Suprapubic skin (tissue), 4 donors: ENCODE results near the gene CLVS2. TPM values are rescaled to one million over a fixed set of nuclear protein-coding genes. Genes with fewer than 3 reads are reported as not detected.

Source experiments
- DNase-seq, 2 donors: peaks; one replicate each; pipeline ENCODE4 v3.0.0-alpha.2; 2019; ENCODE audit warnings: low spot score in 2 of 2
- H3K27ac ChIP-seq: fragments of 200-600 bp; sonication (generic); one replicate; pipeline ENCODE4 v1.5.1; 2019
- H3K27me3 ChIP-seq: fragments of 200-600 bp; sonication (generic); one replicate; pipeline ENCODE4 v1.5.1; 2019
- H3K36me3 ChIP-seq: fragments of 200-600 bp; sonication (generic); one replicate; pipeline ENCODE4 v1.5.1; 2019
- H3K4me1 ChIP-seq: fragments of 200-600 bp; sonication (generic); one replicate; pipeline ENCODE4 v1.5.1; 2019
- H3K4me3 ChIP-seq: fragments of 200-600 bp; sonication (generic); one replicate; pipeline ENCODE4 v1.5.1; 2019; ENCODE audit warnings: mild to moderate bottlenecking
- H3K9me3 ChIP-seq: fragments of 200-600 bp; sonication (generic); one replicate; pipeline ENCODE4 v1.5.1; 2019
- CTCF ChIP-seq, 2 donors: fragments of 200-600 bp in 1 of 2; fragments of 450-650 bp in 1 of 2; sonication (generic) in 1 of 2; IDR thresholded peaks; one replicate each; pipeline ENCODE4 v1.5.1; 2016 to 2019; ENCODE audit warnings: antibody characterized with exemption in 2 of 2, mild to moderate bottlenecking in 1 of 2, moderate library complexity in 1 of 2
- EP300 ChIP-seq: sonication (generic); formaldehyde crosslinking; IDR thresholded peaks from one replicate; pipeline ENCODE4 v1.6.1; 2017; ENCODE audit warnings: antibody characterized with exemption
- POLR2A ChIP-seq, 2 donors: fragments of 450-650 bp; IDR thresholded peaks; one replicate each; pipeline ENCODE4 v1.6.1; 2017; ENCODE audit warnings: antibody characterized with exemption in 2 of 2, mild to moderate bottlenecking in 2 of 2, moderate library complexity in 2 of 2
- POLR2AphosphoS5 ChIP-seq, 3 donors: sonication (generic); formaldehyde crosslinking; IDR thresholded peaks; one replicate each; pipeline ENCODE4 v1.6.1; 2017; ENCODE audit warnings: antibody characterized with exemption in 3 of 3
- WGBS: methylation state at CpG from one replicate; pipeline ENCODE4 v1.1.5; 2018; 5-methylcytosine and 5-hydroxymethylcytosine counted together
- total RNA-seq, 4 donors: library from RNA; depleted of rRNA; stranded (reverse); fragments of >200 nt; gene quantifications; one replicate each; pipeline ENCODE4 v1.1.0, GENCODE V29; 2016

The CLVS2 gene
- total RNA-seq, 4 donors from 2014 or later, result 0.15 to 0.64 (median 0.46) TPM

- H3K9me3 ChIP-seq, result no peaks in the 10 kb centered on the region
- 91% methylated on average over 3 of the region's 3 CpGs for WGBS
- H3K4me3 ChIP-seq, result no peak overlapping the region
- no peaks in the 10 kb centered on the region for H3K27me3 ChIP-seq
- no peaks in the 10 kb centered on the region for H3K36me3 ChIP-seq
- no peak for DNase-seq
- no peak overlapping the region for H3K27ac ChIP-seq
- TF ChIP-seq POLR2A (IDR thresholded peaks at IDR 0.05) (no peak), CTCF (IDR thresholded peaks at IDR 0.05) (no peak), EP300 (no peak), POLR2AphosphoS5 (IDR thresholded peaks at IDR 0.05) (no peak)
- H3K4me1 ChIP-seq, result no peaks in the 10 kb centered on the region
These were observed 43.4 kb downstream of the CLVS2 start for GRCh38 chr6:123039431-123039830.

GRCh38 chr6:123042401-123042800 is 46.4 kb downstream of the CLVS2 start:
- 42% methylated on average over 2 of the region's 2 CpGs for WGBS
- no peak for TF ChIP-seq EP300
- no peak for TF ChIP-seq CTCF (IDR thresholded peaks at IDR 0.05)
- TF ChIP-seq POLR2AphosphoS5 (IDR thresholded peaks at IDR 0.05), result no peak
- no peak for TF ChIP-seq POLR2A (IDR thresholded peaks at IDR 0.05)

GRCh38 chr6:123044341-123044860 is 48.4 kb downstream of the CLVS2 start:
- Histone ChIP-seq H3K27me3 (no peaks in the 10 kb centered on the region), H3K27ac (no peak overlapping the region), H3K36me3 (no peaks in the 10 kb centered on the region), H3K4me1 (no peaks in the 10 kb centered on the region), H3K9me3 (no peaks in the 10 kb centered on the region), H3K4me3 (no peak overlapping the region)
- 84% methylated on average over 3 of the region's 3 CpGs for WGBS
- no peak for TF ChIP-seq EP300
- TF ChIP-seq POLR2AphosphoS5 (IDR thresholded peaks at IDR 0.05), result no peak
- no peak for TF ChIP-seq POLR2A (IDR thresholded peaks at IDR 0.05)
- TF ChIP-seq CTCF (IDR thresholded peaks at IDR 0.05), result no peak
- no peak for DNase-seq

More at GRCh38 chr6:123042401-123042800, 46.4 kb downstream of the CLVS2 start:
- Histone ChIP-seq H3K4me3 (no peak overlapping the region), H3K27me3 (no peaks in the 10 kb centered on the region), H3K4me1 (no peaks in the 10 kb centered on the region), H3K27ac (no peak overlapping the region), H3K36me3 (no peaks in the 10 kb centered on the region), H3K9me3 (no peaks in the 10 kb centered on the region)
- DNase-seq, result no peak

- Histone ChIP-seq H3K4me3 (no peak overlapping the region), H3K9me3 (no peaks in the 10 kb centered on the region), H3K36me3 (no peaks in the 10 kb centered on the region), H3K4me1 (no peaks in the 10 kb centered on the region), H3K27ac (no peak overlapping the region), H3K27me3 (no peaks in the 10 kb centered on the region)
- 69% methylated on average over 8 of the region's 8 CpGs for WGBS
- DNase-seq, result no peak
- TF ChIP-seq POLR2AphosphoS5 (IDR thresholded peaks at IDR 0.05), result no peak
- TF ChIP-seq EP300, result no peak
- no peak for TF ChIP-seq CTCF (IDR thresholded peaks at IDR 0.05)
- no peak for TF ChIP-seq POLR2A (IDR thresholded peaks at IDR 0.05)
These were observed 57.7 kb downstream of the CLVS2 start for GRCh38 chr6:123053602-123054225.

GRCh38 chr6:123055256-123055655 is 59.2 kb downstream of the CLVS2 start:
- no peak overlapping the region for H3K4me3 ChIP-seq
- no peaks in the 10 kb centered on the region for H3K27me3 ChIP-seq
- H3K27ac ChIP-seq, result no peak overlapping the region
- 82% methylated on average over 1 of the region's 1 CpG for WGBS
- H3K9me3 ChIP-seq, result no peaks in the 10 kb centered on the region
- H3K36me3 ChIP-seq, result no peaks in the 10 kb centered on the region
- TF ChIP-seq POLR2A (IDR thresholded peaks at IDR 0.05) (no peak), POLR2AphosphoS5 (IDR thresholded peaks at IDR 0.05) (no peak), EP300 (no peak), CTCF (IDR thresholded peaks at IDR 0.05) (no peak)
- H3K4me1 ChIP-seq, result no peaks in the 10 kb centered on the region
- no peak for DNase-seq
